CD8-positive, alpha-beta memory T cell (primary cell): ENCODE results near the gene MAST4. TPM values are rescaled to one million over a fixed set of nuclear protein-coding genes. Genes with fewer than 3 reads are reported as not detected.

Experiments used
- CTCF ChIA-PET: fragments of 350-600 bp; sonication (Branson Sonifier 250); formaldehyde crosslinking; loops from one replicate; lab custom pipeline; 2021; ENCODE audit warnings: antibody characterized with exemption; lab: Charles Lee
- POLR2A ChIA-PET: fragments of 350-600 bp; sonication (Branson Sonifier 250); formaldehyde crosslinking; loops from one replicate; lab custom pipeline; 2021; ENCODE audit warnings: antibody characterized with exemption; lab: Charles Lee
- DNase-seq, 5 donors: peaks; one replicate each; pipeline versions ENCODE4 v3.0.0 to v3.0.0-alpha.2; 2020 to 2022; ENCODE audit warnings: mixed read lengths in 1 of 5
- H3K27ac ChIP-seq: one replicate; pipeline ENCODE4 v1.7.0; 2013; ENCODE audit warnings: low read depth, mild to moderate bottlenecking, low read length, moderate library complexity
- H3K27me3 ChIP-seq: 2 replicates; pipeline ENCODE4 v1.7.0; 2013; ENCODE audit warnings: low read length, mild to moderate bottlenecking; ENCODE audit not compliant: insufficient read depth, poor library complexity, severe bottlenecking
- H3K36me3 ChIP-seq: 2 replicates; pipeline ENCODE4 v1.7.0; 2013; ENCODE audit warnings: mild to moderate bottlenecking, low read length, moderate library complexity; ENCODE audit not compliant: insufficient read depth
- H3K4me1 ChIP-seq: 2 replicates; pipeline ENCODE4 v1.7.0; 2013; ENCODE audit warnings: mild to moderate bottlenecking, low read length, moderate library complexity; ENCODE audit not compliant: insufficient read depth
- H3K4me3 ChIP-seq: 2 replicates; pipeline ENCODE4 v1.7.0; 2013; ENCODE audit warnings: mild to moderate bottlenecking, low read length
- H3K9me3 ChIP-seq: 2 replicates; pipeline ENCODE4 v1.7.0; 2013; ENCODE audit warnings: mild to moderate bottlenecking, low read length
- H3K27ac Mint-ChIP-seq, 8 donors: one replicate each; pipeline ENCODE4 v1.8.0; 2020 to 2021; ENCODE audit warnings: mixed read lengths in 8 of 8, mild to moderate bottlenecking in 6 of 8, inconsistent platforms in 3 of 8, moderate library complexity in 3 of 8
- H3K27me3 Mint-ChIP-seq, 2 donors: one replicate each; pipeline ENCODE4 v1.8.0; 2020 to 2021; ENCODE audit warnings: mixed read lengths in 2 of 2, mild to moderate bottlenecking in 1 of 2, moderate library complexity in 1 of 2
- H3K36me3 Mint-ChIP-seq, 3 donors: one replicate each; pipeline ENCODE4 v1.8.0; 2020 to 2021; ENCODE audit warnings: mixed read lengths in 3 of 3, inconsistent platforms in 1 of 3, mild to moderate bottlenecking in 1 of 3
- H3K4me1 Mint-ChIP-seq, 3 donors: one replicate each; pipeline ENCODE4 v1.8.0; 2020 to 2021; ENCODE audit warnings: mixed read lengths in 3 of 3, inconsistent platforms in 1 of 3, mild to moderate bottlenecking in 1 of 3
- H3K4me3 Mint-ChIP-seq, 7 donors: one replicate each; pipeline ENCODE4 v1.8.0; 2020 to 2021; ENCODE audit warnings: mixed read lengths in 7 of 7, mild to moderate bottlenecking in 6 of 7, moderate library complexity in 4 of 7, inconsistent platforms in 2 of 7
- H3K9me3 Mint-ChIP-seq, 5 donors: one replicate each; pipeline ENCODE4 v1.8.0; 2020 to 2022; ENCODE audit warnings: mixed read lengths in 5 of 5, mild to moderate bottlenecking in 3 of 5, moderate library complexity in 2 of 5, inconsistent platforms in 1 of 5
- polyA plus RNA-seq: library from polyadenylated mRNA; unstranded; fragments of 300-500 nt; fragmentation: Illumina TruSeq; gene quantifications from one replicate; pipeline ENCODE4 v1.2.3, GENCODE V29; 2021
- total RNA-seq, 2 experiments: library from RNA; stranded (reverse); gene quantifications; one replicate each; pipeline ENCODE4 v1.2.3, GENCODE V29; 2021

The MAST4 gene
- total and polyA plus RNA-seq, 3 experiments from 2014 or later, result 5.0 to 7.2 (median 6.5) TPM

GRCh38 chr5:66658516-66658915, 62.3 kb downstream of the MAST4 start:
- CTCF ChIA-PET, result no interaction called here
- no peak overlapping the region for H3K27ac ChIP-seq
- Mint-ChIP-seq H3K27ac (no peak overlapping the region), H3K9me3 (no peaks in the 10 kb centered on the region), H3K4me3 (no peak overlapping the region), H3K27me3 (peaks cover 14 to 19% of the 10 kb centered on the region in 2 donors), H3K4me1 (no peaks in the 10 kb centered on the region), H3K36me3 (no peaks in the 10 kb centered on the region)
- no peak overlapping the region for H3K4me3 ChIP-seq
- H3K36me3 ChIP-seq, result no peaks in the 10 kb centered on the region
- H3K9me3 ChIP-seq, result no peaks in the 10 kb centered on the region
- POLR2A ChIA-PET, result no interaction called here
- H3K4me1 ChIP-seq, result no peaks in the 10 kb centered on the region
- DNase-seq, result no peak
- H3K27me3 ChIP-seq, result no peaks in the 10 kb centered on the region

GRCh38 chr5:66659780-66660179, 63.6 kb downstream of the MAST4 start:
- CTCF ChIA-PET, result no interaction called here
- Mint-ChIP-seq H3K36me3 (no peaks in the 10 kb centered on the region), H3K4me3 (no peak overlapping the region), H3K27ac (no peak overlapping the region), H3K4me1 (no peaks in the 10 kb centered on the region), H3K27me3 (peaks cover 13 to 23% of the 10 kb centered on the region in 2 donors), H3K9me3 (peaks cover 0 to 2% (median 0%) of the 10 kb centered on the region in 5 donors)
- Histone ChIP-seq H3K27me3 (no peaks in the 10 kb centered on the region), H3K9me3 (no peaks in the 10 kb centered on the region), H3K27ac (no peak overlapping the region), H3K36me3 (no peaks in the 10 kb centered on the region), H3K4me3 (no peak overlapping the region), H3K4me1 (no peaks in the 10 kb centered on the region)
- POLR2A ChIA-PET, result no interaction called here
- no peak for DNase-seq

GRCh38 chr5:66660396-66660795, 64.2 kb downstream of the MAST4 start:
- H3K27me3 Mint-ChIP-seq, result peaks cover 13 to 23% of the 10 kb centered on the region in 2 donors
- no peaks in the 10 kb centered on the region for H3K36me3 Mint-ChIP-seq
- H3K36me3 ChIP-seq, result no peaks in the 10 kb centered on the region
- H3K4me1 Mint-ChIP-seq, result no peaks in the 10 kb centered on the region
- no peak overlapping the region for H3K4me3 Mint-ChIP-seq
- POLR2A ChIA-PET, result no interaction called here
- no peak for DNase-seq
- H3K27me3 ChIP-seq, result no peaks in the 10 kb centered on the region
- H3K4me3 ChIP-seq, result no peak overlapping the region
- CTCF ChIA-PET, result no interaction called here
- H3K27ac Mint-ChIP-seq, result no peak overlapping the region
- no peaks in the 10 kb centered on the region for H3K4me1 ChIP-seq
- peaks cover 0 to 3% (median 0%) of the 10 kb centered on the region in 5 donors for H3K9me3 Mint-ChIP-seq
- H3K27ac ChIP-seq, result no peak overlapping the region
- no peaks in the 10 kb centered on the region for H3K9me3 ChIP-seq

GRCh38 chr5:66661149-66661548, 65.0 kb downstream of the MAST4 start:
- Histone ChIP-seq H3K4me1 (no peaks in the 10 kb centered on the region), H3K4me3 (no peak overlapping the region), H3K9me3 (no peaks in the 10 kb centered on the region), H3K36me3 (no peaks in the 10 kb centered on the region), H3K27me3 (no peaks in the 10 kb centered on the region), H3K27ac (no peak overlapping the region)
- Mint-ChIP-seq H3K4me1 (no peaks in the 10 kb centered on the region), H3K27ac (no peak overlapping the region), H3K4me3 (no peak overlapping the region), H3K9me3 (peaks cover 0 to 3% (median 0%) of the 10 kb centered on the region in 5 donors), H3K36me3 (no peaks in the 10 kb centered on the region), H3K27me3 (peaks cover 12 to 23% of the 10 kb centered on the region in 2 donors)
- DNase-seq, result no peak
- CTCF ChIA-PET, result no interaction called here
- POLR2A ChIA-PET, result no interaction called here

GRCh38 chr5:66666778-66667177, 70.6 kb downstream of the MAST4 start:
- Histone ChIP-seq H3K36me3 (no peaks in the 10 kb centered on the region), H3K9me3 (no peaks in the 10 kb centered on the region), H3K4me3 (no peak overlapping the region), H3K4me1 (no peaks in the 10 kb centered on the region), H3K27me3 (no peaks in the 10 kb centered on the region), H3K27ac (no peak overlapping the region)
- POLR2A ChIA-PET, result no interaction called here
- no peak for DNase-seq
- peaks cover 9 to 22% of the 10 kb centered on the region in 2 donors for H3K27me3 Mint-ChIP-seq
- CTCF ChIA-PET, result no interaction called here
- H3K9me3 Mint-ChIP-seq, result peaks cover 0 to 3% (median 0%) of the 10 kb centered on the region in 5 donors
- no peak overlapping the region for H3K27ac Mint-ChIP-seq
- no peaks in the 10 kb centered on the region for H3K4me1 Mint-ChIP-seq
- no peaks in the 10 kb centered on the region for H3K36me3 Mint-ChIP-seq
- H3K4me3 Mint-ChIP-seq, result no peak overlapping the region

GRCh38 chr5:66669086-66669861, 73.1 kb downstream of the MAST4 start:
- H3K36me3 Mint-ChIP-seq, result no peaks in the 10 kb centered on the region
- ChIA-PET CTCF (no interaction called here), POLR2A (no interaction called here)
- peaks cover 0 to 3% (median 0%) of the 10 kb centered on the region in 5 donors for H3K9me3 Mint-ChIP-seq
- no peak for DNase-seq
- Histone ChIP-seq H3K4me3 (no peak overlapping the region), H3K36me3 (no peaks in the 10 kb centered on the region), H3K27ac (no peak overlapping the region), H3K27me3 (no peaks in the 10 kb centered on the region), H3K4me1 (no peaks in the 10 kb centered on the region), H3K9me3 (no peaks in the 10 kb centered on the region)
- no peaks in the 10 kb centered on the region for H3K4me1 Mint-ChIP-seq
- peaks cover 8 to 16% of the 10 kb centered on the region in 2 donors for H3K27me3 Mint-ChIP-seq
- H3K4me3 Mint-ChIP-seq, result no peak overlapping the region
- no peak overlapping the region for H3K27ac Mint-ChIP-seq

GRCh38 chr5:66669862-66670195, 73.6 kb downstream of the MAST4 start:
- Mint-ChIP-seq H3K4me1 (no peaks in the 10 kb centered on the region), H3K36me3 (no peaks in the 10 kb centered on the region), H3K4me3 (no peak overlapping the region), H3K9me3 (peaks cover 0 to 1% (median 0%) of the 10 kb centered on the region in 5 donors), H3K27ac (no peak overlapping the region), H3K27me3 (peaks cover 8 to 19% of the 10 kb centered on the region in 2 donors)
- Histone ChIP-seq H3K27ac (no peak overlapping the region), H3K4me1 (no peaks in the 10 kb centered on the region), H3K27me3 (no peaks in the 10 kb centered on the region), H3K36me3 (no peaks in the 10 kb centered on the region), H3K9me3 (no peaks in the 10 kb centered on the region), H3K4me3 (no peak overlapping the region)
- CTCF ChIA-PET, result no interaction called here
- POLR2A ChIA-PET, result no interaction called here
- no peak for DNase-seq

- Mint-ChIP-seq H3K27ac (no peak overlapping the region), H3K9me3 (no peaks in the 10 kb centered on the region), H3K27me3 (peaks cover 8 to 27% of the 10 kb centered on the region in 2 donors), H3K4me1 (no peaks in the 10 kb centered on the region), H3K4me3 (no peak overlapping the region), H3K36me3 (no peaks in the 10 kb centered on the region)
- H3K4me1 ChIP-seq, result no peaks in the 10 kb centered on the region
- no peak for DNase-seq
- H3K27ac ChIP-seq, result no peak overlapping the region
- no peak overlapping the region for H3K4me3 ChIP-seq
- ChIA-PET POLR2A (no interaction called here), CTCF (no interaction called here)
- H3K9me3 ChIP-seq, result no peaks in the 10 kb centered on the region
- H3K27me3 ChIP-seq, result no peaks in the 10 kb centered on the region
- no peaks in the 10 kb centered on the region for H3K36me3 ChIP-seq
Measured at GRCh38 chr5:66671305-66671704, 75.1 kb downstream of the MAST4 start.
